HepG2 (cell line): ENCODE data around the gene SLIRP. TPM values are rescaled to one million over a fixed set of nuclear protein-coding genes. Genes with fewer than 3 reads are reported as not detected.

Experiments used
- ATAC-seq: fragments of 200-7000 bp; cut with Tn5 transposase; 3 replicates; pipeline ENCODE4 v1.9.1; 2020; ENCODE audit warnings: mild to moderate bottlenecking, moderate library complexity
- BruUV-seq: library from RNA; stranded (reverse); fragments of 400-500 nt; replicated peaks from 2 replicates; lab custom pipeline; 2021; lab: Mats Ljungman, UMichigan
- CTCF ChIA-PET: fragments of 300-600 bp; formaldehyde crosslinking; extraction: SDS; loops from one replicate; lab custom pipeline; 2021; ENCODE audit warnings: low total read pairs, inconsistent platforms, low intra/inter-chr PET ratio; lab: Yijun Ruan, JAX
- POLR2A ChIA-PET: fragments of 350-600 bp; sonication (Branson Sonifier 250); formaldehyde crosslinking; loops from one replicate; lab custom pipeline; 2020; ENCODE audit warnings: antibody characterized with exemption, inconsistent platforms; lab: Yijun Ruan, JAX
- DNase-seq: peaks from one replicate; pipeline ENCODE4 v3.0.0-alpha.2; 2015; ENCODE audit warnings: low spot score
- FAIRE-seq: peaks from 3 replicates; lab custom pipeline; 2011; peaks lifted over from hg19 to GRCh38; lab: Jason Lieb, UNC
- H2AFZ ChIP-seq: one replicate; pipeline ENCODE4 v1.6.1; 2011; ENCODE audit warnings: low read length, inconsistent platforms
- H3K27ac ChIP-seq: fragments of 300-600 bp; 3 replicates; pipeline ENCODE4 v1.8.0; 2011; ENCODE audit warnings: mixed run types, mild to moderate bottlenecking, mixed read lengths, low read length, inconsistent platforms; ENCODE audit not compliant: insufficient read depth; ENCODE audit errors: extremely low read length
- H3K27me3 ChIP-seq, 2 experiments: fragments of 200-600 bp in 1 of 2; 2 replicates in 1 of 2; 3 replicates in 1 of 2; pipeline versions ENCODE4 v1.6.0 to v1.8.0; 2011; ENCODE audit warnings: low read length in 2 of 2, mild to moderate bottlenecking in 2 of 2, moderate library complexity in 2 of 2, inconsistent platforms in 1 of 2; ENCODE audit not compliant: insufficient read depth in 2 of 2, control insufficient read depth in 1 of 2
- H3K36me3 ChIP-seq, 2 experiments: fragments of 200-600 bp in 1 of 2; replicated peaks in 1 of 2; 2 replicates in 1 of 2; 3 replicates in 1 of 2; pipeline versions ENCODE4 v1.5.1 to v1.8.0; 2011; ENCODE audit warnings: low read length in 2 of 2, inconsistent platforms in 1 of 2; ENCODE audit not compliant: insufficient read depth in 2 of 2, control insufficient read depth in 1 of 2
- H3K4me1 ChIP-seq: 2 replicates; pipeline ENCODE4 v1.5.1; 2012; ENCODE audit warnings: low read length, inconsistent platforms; ENCODE audit not compliant: insufficient read depth
- H3K4me2 ChIP-seq: 2 replicates; pipeline ENCODE4 v1.6.0; 2011; ENCODE audit warnings: low read depth, low read length, inconsistent platforms
- H3K4me3 ChIP-seq, 3 experiments: fragments of 200-600 bp in 1 of 3; sonication (generic), shearing (Covaris generic) in 1 of 3; replicated peaks in 1 of 3; 2 replicates each; pipeline ENCODE4 v1.5.1; 2011 to 2016; ENCODE audit warnings: low read length in 3 of 3, inconsistent platforms in 2 of 3, low read depth in 2 of 3, mild to moderate bottlenecking in 2 of 3, control low read depth in 1 of 3, mixed read lengths in 1 of 3; ENCODE audit not compliant: insufficient read depth in 1 of 3
- H3K79me2 ChIP-seq: one replicate; pipeline ENCODE4 v1.6.1; 2011; ENCODE audit warnings: low read length, inconsistent platforms; ENCODE audit not compliant: insufficient read depth
- H3K9ac ChIP-seq: 2 replicates; pipeline ENCODE4 v1.6.0; 2011; ENCODE audit warnings: mild to moderate bottlenecking, low read depth, low read length, inconsistent platforms; ENCODE audit not compliant: insufficient read depth
- H3K9me3 ChIP-seq: 2 replicates; pipeline ENCODE4 v1.5.1; 2012; ENCODE audit warnings: mild to moderate bottlenecking, low read length
- H4K20me1 ChIP-seq: 2 replicates; pipeline ENCODE4 v1.6.0; 2011; ENCODE audit warnings: inconsistent platforms, mild to moderate bottlenecking, low read length, moderate library complexity; ENCODE audit not compliant: insufficient read depth
- CEBPB ChIP-seq: IDR thresholded peaks from 2 replicates; pipeline ENCODE4 v1.6.1; 2011; ENCODE audit warnings: low read depth, low read length, improper control_type of control experiment, borderline replicate concordance
- EHMT2 ChIP-seq: fragments of 200-600 bp; sonication (generic); IDR thresholded peaks from 2 replicates; pipeline ENCODE4 v1.7.0; 2017; ENCODE audit warnings: antibody characterized with exemption, low read depth, low read length, borderline replicate concordance
- EP300 ChIP-seq, 3 experiments: sonication (generic) in 1 of 3; formaldehyde crosslinking in 1 of 3; IDR thresholded peaks; 2 replicates each; pipeline versions ENCODE4 v1.5.1 to v1.6.1; 2011 to 2020; ENCODE audit warnings: low read depth in 2 of 3, low read length in 2 of 3, borderline replicate concordance in 1 of 3, improper control_type of control experiment in 1 of 3, mild to moderate bottlenecking in 1 of 3, missing genetic modification reagents in 1 of 3, moderate library complexity in 1 of 3
- NRL ChIP-seq: sonication (generic); formaldehyde crosslinking; IDR thresholded peaks from 2 replicates; pipeline ENCODE4 v1.5.0; 2020; ENCODE audit warnings: missing genetic modification reagents, mild to moderate bottlenecking, moderate library complexity, borderline replicate concordance
- PLSCR1 ChIP-seq: sonication (generic); formaldehyde crosslinking; IDR thresholded peaks from 2 replicates; pipeline ENCODE4 v1.5.0; 2020; ENCODE audit warnings: missing genetic modification reagents, mild to moderate bottlenecking, borderline replicate concordance
- REL ChIP-seq: sonication (generic); formaldehyde crosslinking; conservative IDR thresholded peaks from 2 replicates; pipeline ENCODE4 v1.8.0; 2022; ENCODE audit warnings: mild to moderate bottlenecking, missing genetic modification reagents, moderate library complexity
- SOX13 ChIP-seq, 3 experiments: fragments of 450-650 bp in 1 of 3; sonication (generic) in 1 of 3; formaldehyde crosslinking in 1 of 3; IDR thresholded peaks in 2 of 3; conservative IDR thresholded peaks in 1 of 3; 2 replicates each; pipeline versions ENCODE4 v1.5.0 to v1.6.1; 2016 to 2020; ENCODE audit warnings: antibody characterized with exemption in 1 of 3, mild to moderate bottlenecking in 1 of 3, missing compliant biosample characterization in 1 of 3, missing genetic modification reagents in 1 of 3, moderate library complexity in 1 of 3
- SOX6 ChIP-seq, 2 experiments: fragments of 450-650 bp in 1 of 2; sonication (generic) in 1 of 2; formaldehyde crosslinking in 1 of 2; IDR thresholded peaks; 2 replicates each; pipeline versions ENCODE4 v1.4.0 to v1.6.1; 2017 to 2020; ENCODE audit warnings: antibody characterized with exemption in 1 of 2, mild to moderate bottlenecking in 1 of 2, missing genetic modification reagents in 1 of 2
- THAP11 ChIP-seq: IDR thresholded peaks from 2 replicates; pipeline ENCODE4 v1.6.1; 2016; ENCODE audit warnings: missing biosample characterization, missing genetic modification reagents
- TRIM22 ChIP-seq: fragments of 450-650 bp; IDR thresholded peaks from 2 replicates; pipeline ENCODE4 v1.6.1; 2017
- ZBTB39 ChIP-seq: sonication (generic); formaldehyde crosslinking; IDR thresholded peaks from 2 replicates; pipeline ENCODE4 v1.5.0; 2020; ENCODE audit warnings: missing genetic modification reagents
- ZFP36L1 ChIP-seq: sonication (generic); formaldehyde crosslinking; IDR thresholded peaks from 2 replicates; pipeline ENCODE4 v1.8.0; 2022; ENCODE audit warnings: mild to moderate bottlenecking, missing genetic modification reagents, moderate library complexity
- ZMYM2 ChIP-seq: sonication (generic); formaldehyde crosslinking; IDR thresholded peaks from 2 replicates; pipeline ENCODE4 v1.8.0; 2022; ENCODE audit warnings: mild to moderate bottlenecking, missing genetic modification reagents
- ZNF44 ChIP-seq: sonication (generic); formaldehyde crosslinking; IDR thresholded peaks from 2 replicates; pipeline ENCODE4 v1.5.1; 2020; ENCODE audit warnings: mild to moderate bottlenecking, missing genetic modification reagents
- ZNF580 ChIP-seq: IDR thresholded peaks from 2 replicates; pipeline ENCODE4 v1.6.1; 2016; ENCODE audit warnings: low read depth, borderline replicate concordance
- WGBS: methylation state at CpG from one replicate; pipeline ENCODE4 v1.1.6; 2017; ENCODE audit warnings: low lambda C conversion rate; 5-methylcytosine and 5-hydroxymethylcytosine counted together
- in situ Hi-C: cut with HindIII; loops from 2 replicates; pipeline ENCODE4 v1.10.0; 2017; ENCODE audit warnings: low pct_unique_long_range_greater_than_20kb; ENCODE audit not compliant: extremely low pct_ligation_motif_present
- intact Hi-C: fragments of 100-400 bp; cut with micrococcal nuclease; formaldehyde crosslinking; loops from one replicate; pipeline ENCODE4 v1.10.0; 2022; ENCODE audit not compliant: unreplicated experiment
- polyA plus RNA-seq, 8 experiments: library from polyadenylated mRNA; depleted of rRNA in 3 of 8; stranded (reverse) in 7 of 8; unstranded in 1 of 8; fragments of >200 nt; fragmentation: Illumina TruSeq in 4 of 8; extraction: Trizol in 4 of 8; gene quantifications; 2 replicates each; pipeline versions ENCODE4 v1.2.1 to v1.2.3, GENCODE V29; 2011 to 2016; ENCODE audit warnings: low read depth in 4 of 8, missing spikeins in 1 of 8, mixed read lengths in 1 of 8; ENCODE audit not compliant: insufficient read depth in 1 of 8
- total RNA-seq, 5 experiments: library from RNA; depleted of rRNA; stranded (reverse); fragments of >200 nt; fragmentation: Illumina TruSeq; extraction: Trizol; gene quantifications; 2 replicates each; pipeline ENCODE4 v1.2.3, GENCODE V29; 2016; ENCODE audit warnings: low read depth in 1 of 5

Gene SLIRP
- total and polyA plus RNA-seq, 2 of the 13 experiments (the other 11 are each of a cell fraction or from before 2014, with no cell fraction given), result 281 to 548 TPM

GRCh38 chr14:77674931-77675330, 33.0 kb upstream of the SLIRP start (continued):
- TF ChIP-seq ZNF580 (CRISPR knock-in tag), result no peak
- TF ChIP-seq REL (CRISPR knock-in tag), result no peak
- no peak for TF ChIP-seq ZBTB39 (CRISPR knock-in tag)
- no peak for TF ChIP-seq ZMYM2
- TF ChIP-seq TRIM22, result no peak
- TF ChIP-seq, all 625 proteins: peak for 0

- Histone ChIP-seq H3K36me3 (peaks cover 3 to 10% of the 10 kb centered on the region in 2 experiments; a peak in 1 of 5 replicates), H3K79me2 (no peaks in the 10 kb centered on the region), H3K27ac (peak overlapping the region; percentile 36), H3K4me3 (no peak overlapping the region), H3K9me3 (no peaks in the 10 kb centered on the region), H2AFZ (no peak overlapping the region), H3K27me3 (no peaks in the 10 kb centered on the region), H4K20me1 (no peaks in the 10 kb centered on the region), H3K4me2 (peak overlapping the region; percentile 31), H3K9ac (no peak overlapping the region), H3K4me1 (peaks cover 18% of the 10 kb centered on the region)
- FAIRE-seq, result peak; percentile 47
- CTCF ChIA-PET, result no interaction called here
- intact Hi-C loops, result no loop called here
- POLR2A ChIA-PET, result interaction anchor here (1.0 kb wide), 1 partner anchor 28 kb away, joined by 3 read pairs; no protein-coding TSS in a partner anchor
- DNase-seq, result peak; percentile 60
- no TSS peak for BruUV-seq
- peak; percentile 50 for ATAC-seq
- WGBS, result 52% methylated on average over 7 of the region's 7 CpGs
- in situ Hi-C loops, result no loop called here
- TF ChIP-seq ZFP36L1 (CRISPR knock-in tag), result no peak
- peak in 1 of 2 experiments; percentile 13; a peak in 1 of 4 replicates for TF ChIP-seq EP300 (IDR thresholded peaks at IDR 0.05; ENCODE audit: low read depth in 2 of 2, low read length in 2 of 2)
- TF ChIP-seq EP300 (CRISPR knock-in tag; IDR thresholded peaks at IDR 0.05; ENCODE audit: borderline replicate concordance), result no peak
- no peak for TF ChIP-seq NRL (CRISPR knock-in tag)
- TF ChIP-seq PLSCR1, result no peak
- TF ChIP-seq CEBPB, result no peak
- TF ChIP-seq SOX6 (IDR thresholded peaks at IDR 0.05), result no peak
- peak; percentile 47 for TF ChIP-seq SOX6 (CRISPR knock-in tag; IDR thresholded peaks at IDR 0.05)
- 0 out of 2 replicates have a peak, but pooled peaks have one; percentile 15 for TF ChIP-seq THAP11 (CRISPR knock-in tag)
- TF ChIP-seq ZNF44 (CRISPR knock-in tag), result no peak
- no peak for TF ChIP-seq EHMT2
- TF ChIP-seq SOX13 (IDR thresholded peaks at IDR 0.05), result no peak
- peak in 1 of 2 experiments; percentile 45; a peak in 1 of 4 replicates for TF ChIP-seq SOX13 (CRISPR knock-in tag; conservative IDR thresholded peaks at IDR 0.05 in 1 of 2, IDR thresholded peaks at IDR 0.05 in 1 of 2)
Observed at GRCh38 chr14:77681196-77682157, 26.4 kb upstream of the SLIRP start.
